GM12873 (cell line): Measurements from ENCODE around the gene CACNA2D2.

Source experiments
- CTCF ChIP-seq: IDR thresholded peaks from 2 replicates; pipeline ENCODE4 v1.5.1; 2012; ENCODE audit warnings: low read depth, mild to moderate bottlenecking, moderate library complexity, low read length, control low read depth; ENCODE audit not compliant: insufficient read depth; ENCODE audit errors: missing control alignments

CACNA2D2 gene

GRCh38 chr3:50506169-50506568 is 2.7 kb upstream of the CACNA2D2 start:
- no peak for TF ChIP-seq CTCF

- TF ChIP-seq CTCF, result no peak
Observed at GRCh38 chr3:50504681-50505080, 1.2 kb upstream of the CACNA2D2 start.

- TF ChIP-seq CTCF, result no peak
Observed at GRCh38 chr3:50502584-50503423, 630 bp downstream of the CACNA2D2 start.

- no peak for TF ChIP-seq CTCF
Observed at GRCh38 chr3:50502225-50502583, 1.2 kb downstream of the CACNA2D2 start.

GRCh38 chr3:50495609-50496423 is 7.6 kb downstream of the CACNA2D2 start:
- TF ChIP-seq CTCF, result no peak

GRCh38 chr3:50494126-50494525 is 9.3 kb downstream of the CACNA2D2 start:
- TF ChIP-seq CTCF, result no peak

- TF ChIP-seq CTCF, result no peak
Observed at GRCh38 chr3:50493623-50494022, 9.8 kb downstream of the CACNA2D2 start.
